Brain pericyte (primary cell): ENCODE results near the gene ANKRD62.
"Not testable (repeated sequence)": the region's sequence is repeated elsewhere in the genome, so short reads cannot be mapped to it uniquely, and the experiment has no call there.

ENCODE experiments used
- DNase-seq: peaks from one replicate; pipeline ENCODE4 v3.0.0-alpha.2; 2012; ENCODE audit warnings: low read depth, low spot score

Gene ANKRD62

GRCh38 chr18:12092398-12093229, 1.0 kb upstream of the ANKRD62 start:
- no peak for DNase-seq

DNA sequence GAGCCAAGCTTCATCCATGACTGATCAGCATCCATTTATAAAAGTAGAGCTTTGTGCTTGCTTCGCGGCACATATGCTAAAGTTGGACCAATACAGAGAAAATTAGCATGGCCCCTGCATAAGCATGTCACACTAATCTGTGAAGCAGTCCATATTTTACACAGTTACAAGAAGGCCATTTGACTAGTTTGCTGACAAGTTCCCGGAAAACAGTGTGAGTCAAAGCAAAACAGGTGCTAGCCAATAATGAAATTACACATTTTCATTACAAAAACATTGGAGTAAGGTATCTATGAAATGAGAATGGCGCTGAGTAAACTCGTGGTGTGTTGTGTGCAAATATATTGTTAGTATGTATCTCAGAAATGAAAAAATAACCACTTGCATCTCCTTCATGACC, 4.7 kb downstream of the ANKRD62 start:
- no peak for DNase-seq

GRCh38 chr18:12099160-12099559, 5.5 kb downstream of the ANKRD62 start:
- DNase-seq = no peak

DNA sequence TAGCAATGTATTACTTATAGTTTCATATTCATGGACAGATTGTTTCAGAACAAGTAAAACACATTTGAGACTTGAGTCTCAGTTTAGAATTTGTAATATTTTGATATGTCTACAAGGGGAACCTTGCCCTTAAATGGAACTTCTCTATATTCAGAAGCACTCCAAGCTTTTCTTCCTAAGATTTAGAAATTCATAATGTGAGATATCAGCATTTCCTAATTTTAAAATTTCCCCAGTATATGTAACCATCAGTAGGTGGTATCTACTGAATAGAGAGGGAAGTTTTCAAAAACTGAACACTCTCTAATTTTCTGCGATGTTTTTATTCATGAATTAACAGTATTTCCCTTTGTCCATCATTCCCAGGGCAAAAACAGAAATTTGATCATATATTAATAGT, 7.6 kb downstream of the ANKRD62 start:
- no peak for DNase-seq

- DNase-seq = no peak
Measured at GRCh38 chr18:12102136-12102842, 8.6 kb downstream of the ANKRD62 start.

DNA sequence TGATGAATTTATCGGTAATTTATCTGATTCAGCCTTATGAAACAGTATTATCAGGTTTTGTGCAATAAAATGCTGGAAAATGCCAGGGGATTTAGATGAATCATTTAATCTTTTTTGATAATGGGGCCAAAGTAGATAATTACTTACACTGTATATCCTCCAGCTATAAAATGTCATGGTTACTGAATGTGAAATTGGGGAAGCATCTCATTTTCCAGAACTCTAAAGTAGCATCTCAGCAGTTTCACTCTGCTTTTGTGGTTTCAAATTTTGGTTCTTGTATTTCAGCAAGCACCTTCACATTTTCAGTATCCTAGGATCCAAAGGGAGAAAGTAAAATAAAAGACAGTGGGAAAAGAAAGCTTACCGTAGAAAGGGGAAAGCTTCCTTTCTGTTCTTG, 12.8 kb downstream of the ANKRD62 start:
- no peak for DNase-seq

- no peak for DNase-seq
Measured at GRCh38 chr18:12109836-12110235, 16.2 kb downstream of the ANKRD62 start.

DNA sequence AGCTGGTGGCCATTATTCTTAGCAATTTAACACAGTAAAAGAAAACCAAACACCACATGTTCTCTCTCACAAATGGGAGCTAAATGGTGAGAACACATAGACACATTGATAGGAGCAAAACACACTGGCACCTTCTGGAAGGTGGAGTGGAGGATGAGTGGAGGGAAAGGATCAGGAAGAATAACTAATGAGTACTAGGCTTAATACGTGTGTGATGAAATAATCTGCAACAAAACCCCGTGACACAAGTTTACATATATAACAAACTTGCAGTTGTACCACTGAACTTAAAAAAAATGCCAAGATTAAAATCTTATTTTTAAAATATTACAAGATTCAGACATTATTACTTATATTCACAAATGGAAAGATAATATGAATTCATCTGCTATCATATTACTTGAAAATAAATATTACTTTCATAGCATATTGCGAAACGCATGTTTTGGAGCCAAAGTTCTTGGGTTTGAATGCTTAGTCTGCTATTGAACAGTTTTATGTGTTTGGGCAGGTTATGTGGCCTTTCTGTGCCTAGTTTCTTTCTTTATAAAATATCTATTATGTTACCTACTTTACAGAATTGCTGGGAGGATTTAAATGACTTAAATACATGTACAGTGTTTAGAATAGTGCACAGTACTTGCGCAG, 20.5 kb downstream of the ANKRD62 start:
- DNase-seq = no peak

- DNase-seq = no peak
Measured at GRCh38 chr18:12119358-12119757, 25.7 kb downstream of the ANKRD62 start.

DNA sequence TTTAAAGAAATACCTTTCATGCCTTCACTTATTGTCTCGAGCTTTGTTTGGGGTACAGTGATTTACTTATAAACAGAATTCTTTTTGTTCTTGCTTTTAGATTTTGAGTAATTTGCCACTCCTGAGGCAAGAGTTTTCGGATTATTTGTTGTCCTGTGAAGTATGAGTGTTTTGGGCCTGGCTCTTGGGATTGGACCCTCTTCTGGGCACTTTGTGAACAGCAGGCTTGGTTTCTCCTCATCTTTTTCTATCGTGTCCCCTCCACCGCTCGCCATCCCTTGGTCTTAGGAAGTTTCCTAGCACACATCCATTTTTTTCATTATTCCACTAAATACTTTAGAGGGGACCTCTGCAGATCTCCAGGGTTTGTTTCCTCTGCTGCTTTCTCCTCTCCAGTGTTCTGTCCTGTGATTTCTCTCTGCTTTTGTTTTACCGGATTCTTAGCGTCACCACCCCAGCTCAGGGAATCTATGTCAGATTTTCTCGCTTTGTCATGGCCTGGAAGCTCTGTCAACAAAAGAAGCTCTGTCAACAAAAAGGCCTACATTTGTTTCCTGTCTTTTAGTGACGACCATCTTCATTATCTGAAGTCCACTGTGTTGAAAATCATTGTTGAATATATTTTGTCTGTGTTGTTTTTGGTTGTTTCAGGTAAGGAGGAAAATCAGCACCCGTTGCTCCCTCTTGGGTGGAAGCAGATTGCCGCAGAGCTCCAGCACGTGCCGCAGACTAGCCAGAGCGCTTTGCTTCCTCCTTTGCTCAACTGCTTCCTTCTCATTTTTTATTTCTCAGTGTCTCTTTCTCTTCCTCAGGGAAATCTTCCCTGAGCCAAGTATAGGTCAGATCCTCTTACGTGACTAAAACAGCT, 27.8 kb downstream of the ANKRD62 start:
- DNase-seq = no peak

DNA sequence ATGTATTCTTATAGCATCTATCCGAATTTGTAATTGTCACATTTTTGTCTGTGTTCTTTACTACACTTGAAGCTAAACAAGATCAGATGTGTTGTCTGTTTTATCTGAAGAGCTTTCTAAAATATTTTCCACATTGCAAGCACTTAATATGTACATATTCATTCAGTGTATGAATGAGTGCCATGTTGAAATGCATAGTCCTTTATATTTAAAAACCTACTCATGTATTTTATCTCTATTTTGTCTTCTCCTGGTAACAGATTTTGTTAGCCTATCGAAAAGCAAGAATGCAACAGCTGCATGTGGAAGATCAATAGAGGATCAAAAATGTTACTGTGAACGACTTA, 28.4 kb downstream of the ANKRD62 start:
- DNase-seq = not testable (repeated sequence)

DNA sequence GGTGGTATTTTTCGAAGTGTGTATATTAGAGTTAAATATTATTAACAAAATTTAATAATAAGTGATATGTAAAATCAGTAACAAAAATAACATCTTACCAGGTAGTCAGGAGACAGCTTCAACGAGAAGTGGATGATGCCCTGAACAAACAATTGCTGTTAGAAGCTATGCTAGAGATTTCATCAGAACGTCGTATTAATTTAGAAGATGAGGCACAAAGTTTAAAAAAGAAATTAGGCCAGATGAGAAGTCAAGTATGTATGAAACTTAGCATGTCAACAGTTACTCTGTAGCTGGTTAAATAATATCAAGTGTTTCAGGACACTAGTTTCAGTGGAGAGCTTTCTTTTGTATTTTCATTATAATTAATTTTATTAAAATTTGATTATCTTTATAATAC, 34.0 kb downstream of the ANKRD62 start:
- not testable (repeated sequence) for DNase-seq

GRCh38 chr18:12138831-12139230, 45.2 kb downstream of the ANKRD62 start:
- not testable (repeated sequence) for DNase-seq

- not testable (repeated sequence) for DNase-seq
Measured at GRCh38 chr18:12140866-12141265, 47.2 kb downstream of the ANKRD62 start.

- DNase-seq = not testable (repeated sequence)
Measured at GRCh38 chr18:12141778-12142177, 48.1 kb downstream of the ANKRD62 start.

GRCh38 chr18:12149431-12149830, 55.8 kb downstream of the ANKRD62 start:
- not testable (repeated sequence) for DNase-seq

DNA sequence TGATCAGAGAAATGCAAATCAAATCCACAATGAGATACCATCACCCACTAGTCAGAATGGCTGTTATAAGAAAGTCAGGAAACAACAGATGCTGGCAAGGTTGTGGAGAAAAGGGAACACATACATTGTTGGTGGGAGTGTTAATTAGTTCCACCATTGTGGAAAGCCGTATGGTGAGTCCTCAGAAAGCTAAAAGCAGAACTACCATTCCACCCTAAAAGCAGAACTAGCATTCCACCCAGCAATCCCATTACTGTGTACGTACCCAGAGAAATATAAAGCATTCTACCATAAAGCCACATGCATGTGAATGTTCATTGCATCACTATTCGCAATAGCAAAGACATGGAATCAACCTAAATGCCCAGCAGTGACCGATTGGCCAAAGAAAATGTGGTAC, 60.7 kb downstream of the ANKRD62 start:
- no peak for DNase-seq

DNA sequence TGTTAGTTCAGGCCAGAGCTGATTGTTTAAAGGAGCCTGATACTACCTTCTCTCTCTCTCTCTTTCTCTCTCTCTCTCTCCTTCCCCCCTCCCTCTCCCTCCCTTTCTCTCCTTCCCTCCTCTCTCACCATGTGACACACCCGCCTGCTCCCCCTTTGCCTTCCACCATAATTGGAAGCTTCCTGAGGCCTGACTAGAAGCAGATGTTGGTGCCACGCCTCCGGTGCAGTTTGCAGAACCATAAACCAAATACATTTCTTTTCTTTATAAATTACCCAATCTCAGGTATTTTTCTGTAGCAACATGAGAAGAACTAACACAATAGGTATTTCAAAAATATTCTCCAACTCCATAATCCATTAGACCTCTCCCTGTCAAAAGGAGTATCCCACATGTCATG, 62.4 kb downstream of the ANKRD62 start:
- no peak for DNase-seq

- DNase-seq = no peak
Measured at GRCh38 chr18:12159446-12159845, 65.8 kb downstream of the ANKRD62 start.

DNA sequence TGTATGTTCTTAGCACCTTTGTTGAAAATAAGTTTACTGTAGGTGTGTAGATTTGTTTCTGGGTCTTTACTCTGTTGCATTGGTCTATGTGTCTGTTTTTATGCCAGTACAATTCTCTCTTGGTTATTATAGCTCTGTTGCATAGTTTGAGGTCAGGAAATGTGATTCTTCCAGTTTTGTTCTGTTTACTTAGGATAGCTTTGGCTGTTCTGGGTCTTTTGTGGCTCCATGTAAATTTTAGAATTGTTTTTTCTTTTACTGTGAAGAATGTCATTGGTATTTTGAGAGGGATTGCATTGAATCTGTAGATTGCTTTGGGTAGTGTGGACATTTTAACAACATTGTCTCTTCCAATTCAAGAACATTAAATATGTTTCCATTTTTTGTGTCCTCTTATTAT, 69.1 kb downstream of the ANKRD62 start:
- no peak for DNase-seq

DNA sequence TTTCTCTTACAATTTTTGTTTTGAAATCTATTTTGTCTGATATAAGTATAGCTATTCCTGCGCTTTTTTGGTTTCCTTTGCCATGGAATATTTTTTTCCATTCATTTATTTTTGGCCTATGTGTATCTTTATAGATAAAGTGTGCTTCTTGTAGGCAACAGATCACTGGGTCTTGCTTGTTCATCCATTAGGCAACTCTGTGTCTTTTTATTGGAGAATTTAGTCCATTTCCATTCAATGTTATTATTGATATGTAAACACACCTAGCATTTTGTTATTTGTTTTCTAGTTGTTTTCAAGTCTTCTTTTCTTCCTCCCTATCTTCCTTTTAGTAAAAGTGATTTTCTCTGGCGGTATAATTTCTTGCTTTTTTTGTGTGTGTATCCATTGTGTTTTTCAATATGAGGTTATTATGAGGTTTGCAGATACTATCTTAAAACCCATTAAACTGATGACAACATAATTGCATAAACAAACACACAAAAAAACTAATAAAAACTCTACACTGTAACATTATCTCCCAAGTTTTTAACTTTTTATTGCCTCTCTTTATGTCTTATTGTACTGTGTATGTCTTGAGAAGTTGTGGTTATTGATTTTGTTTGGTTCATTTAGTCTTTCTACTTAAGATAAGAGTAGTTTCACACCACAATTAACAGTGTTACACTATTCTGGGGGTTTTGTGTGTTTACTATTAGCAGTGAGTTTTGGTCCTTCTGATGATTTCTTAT, 71.6 kb downstream of the ANKRD62 start:
- no peak for DNase-seq
